Astrocyte of the spinal cord (primary cell): ENCODE data around the gene TRIM69.
"Not testable (repeated sequence)": the region's sequence is repeated elsewhere in the genome, so short reads cannot be mapped to it uniquely, and the experiment has no call there.

Experiments
- DNase-seq: peaks from one replicate; pipeline ENCODE4 v3.0.0; 2011; ENCODE audit warnings: low read depth, low spot score
- H3K4me3 ChIP-seq: 2 replicates; pipeline ENCODE4 v1.5.1; 2011; ENCODE audit warnings: low read depth, mild to moderate bottlenecking, low read length, moderate library complexity
- in situ Hi-C: cut with HindIII; loops from 2 replicates; pipeline ENCODE4 v1.10.0; 2017; ENCODE audit warnings: low sequenced_read_pairs
- TF ChIP-seq, protein P1 (sequence below): IDR thresholded peaks from 2 replicates; pipeline ENCODE4 v1.5.1; 2012; ENCODE audit warnings: low read depth, mild to moderate bottlenecking, low read length, inconsistent platforms

The TRIM69 gene

DNA sequence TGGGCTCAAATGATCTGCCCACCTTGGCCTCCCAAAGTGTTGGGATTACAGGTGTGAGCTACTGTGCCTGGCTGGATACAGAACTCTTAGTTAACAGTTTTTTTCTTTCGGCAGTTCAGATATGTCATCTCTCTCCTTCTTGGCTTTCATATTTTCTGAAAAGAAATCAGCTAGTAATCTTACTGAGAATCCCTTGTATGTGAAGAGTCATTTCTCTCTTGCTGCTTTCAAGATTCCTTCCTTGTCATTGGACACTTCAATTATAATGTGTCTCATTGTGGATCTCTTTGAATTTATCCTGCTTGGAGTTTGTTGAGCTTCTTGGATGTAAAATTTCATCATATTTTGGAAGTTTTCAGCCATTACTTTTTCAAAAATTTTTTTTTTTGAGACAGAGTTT is 17.0 kb downstream of the TRIM69 start:
- TF ChIP-seq, protein P1, sequence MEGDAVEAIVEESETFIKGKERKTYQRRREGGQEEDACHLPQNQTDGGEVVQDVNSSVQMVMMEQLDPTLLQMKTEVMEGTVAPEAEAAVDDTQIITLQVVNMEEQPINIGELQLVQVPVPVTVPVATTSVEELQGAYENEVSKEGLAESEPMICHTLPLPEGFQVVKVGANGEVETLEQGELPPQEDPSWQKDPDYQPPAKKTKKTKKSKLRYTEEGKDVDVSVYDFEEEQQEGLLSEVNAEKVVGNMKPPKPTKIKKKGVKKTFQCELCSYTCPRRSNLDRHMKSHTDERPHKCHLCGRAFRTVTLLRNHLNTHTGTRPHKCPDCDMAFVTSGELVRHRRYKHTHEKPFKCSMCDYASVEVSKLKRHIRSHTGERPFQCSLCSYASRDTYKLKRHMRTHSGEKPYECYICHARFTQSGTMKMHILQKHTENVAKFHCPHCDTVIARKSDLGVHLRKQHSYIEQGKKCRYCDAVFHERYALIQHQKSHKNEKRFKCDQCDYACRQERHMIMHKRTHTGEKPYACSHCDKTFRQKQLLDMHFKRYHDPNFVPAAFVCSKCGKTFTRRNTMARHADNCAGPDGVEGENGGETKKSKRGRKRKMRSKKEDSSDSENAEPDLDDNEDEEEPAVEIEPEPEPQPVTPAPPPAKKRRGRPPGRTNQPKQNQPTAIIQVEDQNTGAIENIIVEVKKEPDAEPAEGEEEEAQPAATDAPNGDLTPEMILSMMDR: no peak
- in situ Hi-C loops: no loop called here
- H3K4me3 ChIP-seq: no peak overlapping the region
- no peak for DNase-seq

DNA sequence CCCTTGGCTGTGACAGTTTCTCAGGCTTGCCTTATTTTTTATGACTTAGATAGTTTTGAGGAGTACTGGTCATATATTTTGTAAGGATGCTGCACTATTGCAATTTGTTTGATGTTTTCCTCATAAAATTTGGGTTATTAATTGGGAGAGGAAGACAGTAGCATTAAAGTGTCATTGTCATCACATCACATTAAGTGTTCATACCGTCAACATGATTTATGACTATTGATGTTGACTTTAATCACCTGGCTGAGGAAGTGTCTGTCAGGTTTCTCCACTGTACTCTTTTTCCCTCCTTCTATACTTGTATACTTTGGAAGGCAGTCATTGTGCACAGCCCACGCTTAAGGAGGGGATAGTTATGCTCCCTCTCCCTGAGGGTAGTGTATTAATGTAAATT is 26.9 kb downstream of the TRIM69 start:
- no peak for DNase-seq
- H3K4me3 ChIP-seq: no peak overlapping the region
- in situ Hi-C loops: no loop called here
- TF ChIP-seq, protein P1: no peak

DNA sequence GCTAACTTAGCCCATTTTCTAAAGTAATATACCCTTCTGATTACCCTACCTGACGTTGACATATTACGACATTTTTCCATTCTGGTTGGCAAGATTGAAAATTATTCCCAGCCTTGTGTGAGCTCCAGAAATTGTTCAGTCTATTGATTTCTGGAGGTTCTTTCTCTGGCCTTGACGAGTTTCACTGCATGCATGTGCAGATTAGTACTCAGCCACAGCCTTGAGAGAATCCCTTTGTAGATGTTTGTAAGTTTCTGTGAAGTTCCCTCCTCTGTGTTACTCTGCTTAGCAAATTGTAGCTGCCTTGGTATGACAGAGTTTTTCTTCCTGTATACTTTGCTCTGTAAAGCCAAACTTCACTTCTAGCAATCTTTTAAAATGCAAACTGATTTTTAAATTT is 27.5 kb downstream of the TRIM69 start:
- TF ChIP-seq, protein P1: no peak
- DNase-seq: no peak
- H3K4me3 ChIP-seq: no peak overlapping the region
- in situ Hi-C loops: no loop called here

DNA sequence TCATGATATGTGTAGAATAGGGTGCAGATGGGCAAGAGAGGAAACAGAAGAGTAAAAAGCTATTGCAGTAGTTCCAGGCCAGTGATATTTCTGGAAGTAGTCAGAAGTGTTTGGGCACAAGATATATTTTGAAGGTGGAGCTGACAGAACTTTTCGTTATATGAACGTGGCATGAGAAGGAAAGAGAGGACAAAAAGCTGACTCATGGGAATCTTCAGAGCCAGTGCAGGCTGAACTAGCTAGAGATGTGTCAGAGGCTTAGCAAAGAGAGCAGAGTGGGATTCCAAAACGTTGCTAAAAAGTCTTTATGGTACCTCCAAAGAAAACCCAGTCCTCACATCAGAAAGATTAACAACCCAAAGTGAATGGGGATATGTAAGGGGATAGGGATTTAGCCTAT is 28.7 kb downstream of the TRIM69 start:
- in situ Hi-C loops: no loop called here
- TF ChIP-seq, protein P1: no peak
- no peak for DNase-seq

DNA sequence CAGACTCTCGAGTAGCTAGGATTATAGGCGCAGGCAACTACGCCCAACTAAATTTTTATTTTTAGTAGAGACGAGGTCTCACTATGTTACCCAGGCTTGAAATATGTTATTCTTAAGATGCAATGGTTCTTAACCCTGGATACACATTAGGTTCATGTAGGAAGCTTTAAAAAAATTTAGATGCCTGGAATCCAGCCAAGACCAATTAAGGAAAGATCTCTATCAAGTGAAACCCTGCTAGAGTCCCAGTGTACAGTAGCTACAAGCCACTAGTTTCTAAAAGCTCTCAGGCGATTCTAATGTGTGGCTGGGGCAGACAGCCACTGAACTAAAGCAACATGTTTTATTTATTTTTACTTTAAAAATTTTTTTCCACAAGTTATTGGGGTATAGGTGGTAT is 33.2 kb downstream of the TRIM69 start:
- in situ Hi-C loops: no loop called here

More for the DNA sequence above, 28.7 kb downstream of the TRIM69 start:
- H3K4me3 ChIP-seq: no peak overlapping the region

DNA sequence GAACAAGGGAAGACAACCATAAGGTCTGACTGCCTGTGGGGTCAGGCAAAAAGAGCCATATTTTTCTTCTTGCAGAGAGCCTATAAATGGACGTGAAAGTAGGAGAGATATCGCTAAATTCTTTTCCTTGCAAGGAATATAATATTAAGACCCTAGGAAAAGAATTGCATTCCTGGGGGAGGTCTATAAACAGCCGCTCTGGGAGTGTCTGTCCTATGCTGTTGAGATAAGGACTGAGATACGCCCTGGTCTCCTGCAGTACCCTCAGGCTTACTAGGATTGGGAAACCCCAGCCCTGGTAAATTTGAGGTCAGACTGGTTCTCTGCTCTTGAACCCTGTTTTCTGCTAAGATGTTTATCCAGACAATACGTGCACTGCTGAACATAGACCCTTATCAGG is 34.4 kb downstream of the TRIM69 start:
- DNase-seq, in situ Hi-C loops, H3K4me3 ChIP-seq: not testable (repeated sequence)

More for the DNA sequence above, 33.2 kb downstream of the TRIM69 start:
- TF ChIP-seq, protein P1: no peak
- DNase-seq: no peak
- H3K4me3 ChIP-seq: no peak overlapping the region

DNA sequence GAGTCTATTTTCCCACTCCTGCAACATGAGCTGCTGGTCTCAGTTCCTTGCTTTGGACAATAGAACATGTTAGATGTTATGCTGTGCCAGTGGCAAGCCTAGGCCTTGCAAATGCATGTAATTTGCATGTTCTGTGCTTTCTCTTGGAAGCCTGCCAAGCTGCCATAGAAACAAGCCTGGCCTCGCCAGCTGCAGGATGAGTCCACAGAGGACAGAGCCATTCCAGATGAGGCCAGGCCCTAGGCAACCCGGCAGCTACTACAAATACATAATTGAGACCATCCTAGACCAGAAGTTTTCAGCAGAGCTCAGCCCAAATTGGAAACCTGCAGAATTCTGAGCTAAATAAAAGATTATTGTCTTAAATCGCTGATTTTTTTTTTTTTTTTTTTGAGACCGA is 39.6 kb downstream of the TRIM69 start:
- in situ Hi-C loops: no loop called here
- TF ChIP-seq, protein P1: no peak
- no peak for DNase-seq
- no peak overlapping the region for H3K4me3 ChIP-seq
